Ovary (tissue), 3 donors: ENCODE results near the gene SPDYE17.
"Not testable (repeated sequence)": the region's sequence is repeated elsewhere in the genome, so short reads cannot be mapped to it uniquely, and the experiment has no call there.

Experiments used
- CTCF ChIP-seq, 3 donors: fragments of 450-650 bp in 2 of 3; fragments of 200-600 bp in 1 of 3; IDR thresholded peaks; one replicate each; pipeline versions ENCODE4 v1.5.1 to v1.8.0; 2016 to 2022; ENCODE audit warnings: antibody characterized with exemption in 3 of 3, mild to moderate bottlenecking in 1 of 3
- EP300 ChIP-seq: sonication (generic); formaldehyde crosslinking; IDR thresholded peaks from one replicate; pipeline ENCODE4 v1.6.1; 2017; ENCODE audit warnings: antibody characterized with exemption
- POLR2A ChIP-seq: fragments of 450-650 bp; IDR thresholded peaks from one replicate; pipeline ENCODE4 v1.6.1; 2017; ENCODE audit warnings: antibody characterized with exemption, mild to moderate bottlenecking, moderate library complexity
- donor health status: DM: no; HTN: no; CAD: no.

- not testable (repeated sequence) for TF ChIP-seq CTCF (IDR thresholded peaks at IDR 0.05); POLR2A; EP300
These were observed 40.0 kb downstream of the SPDYE17 start for GRCh38 chr7:76992204-76992603.
